NCI-H345 treated with DMSO at 0.1 percent for 48 hours (cell line): Measurements from ENCODE around the gene ALG6.

Source experiments
- DNase-seq: peaks from one replicate; lab custom pipeline; 2025; ENCODE audit not compliant: unreplicated experiment; lab: John Stamatoyannopoulos, UW

Gene ALG6

DNA sequence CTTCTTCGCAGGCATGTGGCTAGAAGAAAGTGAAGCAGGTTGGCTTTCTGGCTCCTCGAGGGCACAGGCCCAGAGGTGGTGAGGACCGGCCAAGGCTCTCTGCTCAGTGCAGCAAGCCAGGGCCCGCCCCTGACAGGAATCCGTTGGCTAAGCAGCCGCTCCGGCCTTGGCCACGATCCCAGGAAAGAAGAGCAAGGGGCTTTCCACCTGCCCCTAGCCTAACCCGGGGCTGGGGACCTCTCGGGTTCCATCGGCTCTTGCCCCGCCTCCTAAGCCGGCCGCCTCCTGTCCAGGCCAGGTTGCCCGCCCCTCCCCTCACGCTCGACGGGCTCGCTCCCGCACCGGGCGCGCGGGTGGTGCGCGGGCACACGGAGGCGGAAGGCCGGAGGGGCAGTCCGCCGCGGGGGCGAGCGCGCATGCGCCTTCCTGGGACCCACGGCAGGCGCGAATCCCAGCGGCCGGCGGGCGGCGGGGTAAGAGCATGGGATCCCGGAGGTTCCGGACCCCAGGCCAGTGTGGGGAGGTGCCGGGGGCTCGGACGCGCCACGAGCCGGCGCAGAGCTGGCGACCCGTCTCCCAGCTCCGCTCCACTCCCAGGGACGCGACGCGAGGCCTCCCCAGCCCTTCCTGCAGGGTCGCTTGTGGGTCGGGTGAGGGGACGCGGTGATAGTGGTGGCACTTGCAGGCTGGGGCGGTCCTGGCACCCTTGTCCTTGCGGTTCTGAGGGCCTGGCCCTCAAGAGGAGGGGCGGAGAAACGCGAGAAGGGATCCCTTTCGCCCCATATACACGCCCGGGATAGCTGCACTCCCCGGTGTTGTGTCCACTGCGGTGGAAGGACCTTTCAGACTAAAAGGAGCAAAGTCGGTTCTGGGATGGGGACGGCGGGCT, at the start of gene ALG6:
Gene ALG6, plus strand, starts transcription at position 413 of the 889 bp plus-strand sequence. CDS start 3,351 bp downstream, outside the sequence.
- peak; percentile 90 for DNase-seq

DNA sequence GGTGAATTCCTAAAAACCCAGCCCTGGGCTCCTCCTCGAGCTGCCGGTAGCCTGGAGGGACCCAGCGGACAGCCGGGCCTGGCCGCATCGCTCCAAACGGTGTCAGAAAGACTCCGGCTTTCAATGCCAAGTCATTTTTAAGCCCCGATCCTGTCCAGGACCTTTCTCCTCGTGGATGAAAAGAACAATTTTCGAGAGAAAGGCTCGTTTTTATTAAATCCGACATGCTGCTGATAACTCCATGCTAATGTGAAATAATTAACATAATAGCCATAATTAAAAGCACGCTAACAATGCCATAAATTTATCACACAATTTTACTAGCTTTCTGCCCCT, 49.6 kb upstream of the ALG6 start:
- no peak for DNase-seq

- DNase-seq: no peak
Measured at GRCh38 chr1:63318201-63318979, 49.0 kb upstream of the ALG6 start.

GRCh38 chr1:63319046-63320021, 48.1 kb upstream of the ALG6 start:
- no peak for DNase-seq

GRCh38 chr1:63320022-63320721, 47.3 kb upstream of the ALG6 start:
- no peak for DNase-seq

- no peak for DNase-seq
Measured at GRCh38 chr1:63321066-63321784, 46.2 kb upstream of the ALG6 start.

DNA sequence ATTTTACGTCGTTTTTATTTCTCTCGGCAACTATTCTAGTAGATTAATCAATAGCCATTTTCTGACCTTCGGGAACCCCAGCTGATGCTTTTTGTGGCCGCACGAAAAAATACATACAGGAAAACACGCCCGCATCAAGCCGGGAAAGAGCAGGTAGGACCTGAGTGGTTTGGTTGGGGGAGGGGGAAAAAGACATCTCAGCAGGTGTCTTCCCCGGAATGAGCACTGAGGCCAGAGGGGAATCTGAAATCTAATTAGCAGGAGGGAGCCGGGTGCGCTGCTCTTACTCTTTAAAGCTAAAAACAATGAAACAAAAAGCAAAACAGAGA, 45.7 kb upstream of the ALG6 start:
- no peak for DNase-seq

GRCh38 chr1:63322114-63322943, 45.1 kb upstream of the ALG6 start, which contains the start of gene FOXD3:
TSS of gene FOXD3 (plus strand) at chr1:63322567. CDS start at chr1:63323059, 492 bp downstream.
- peak; percentile 58 for DNase-seq

DNA sequence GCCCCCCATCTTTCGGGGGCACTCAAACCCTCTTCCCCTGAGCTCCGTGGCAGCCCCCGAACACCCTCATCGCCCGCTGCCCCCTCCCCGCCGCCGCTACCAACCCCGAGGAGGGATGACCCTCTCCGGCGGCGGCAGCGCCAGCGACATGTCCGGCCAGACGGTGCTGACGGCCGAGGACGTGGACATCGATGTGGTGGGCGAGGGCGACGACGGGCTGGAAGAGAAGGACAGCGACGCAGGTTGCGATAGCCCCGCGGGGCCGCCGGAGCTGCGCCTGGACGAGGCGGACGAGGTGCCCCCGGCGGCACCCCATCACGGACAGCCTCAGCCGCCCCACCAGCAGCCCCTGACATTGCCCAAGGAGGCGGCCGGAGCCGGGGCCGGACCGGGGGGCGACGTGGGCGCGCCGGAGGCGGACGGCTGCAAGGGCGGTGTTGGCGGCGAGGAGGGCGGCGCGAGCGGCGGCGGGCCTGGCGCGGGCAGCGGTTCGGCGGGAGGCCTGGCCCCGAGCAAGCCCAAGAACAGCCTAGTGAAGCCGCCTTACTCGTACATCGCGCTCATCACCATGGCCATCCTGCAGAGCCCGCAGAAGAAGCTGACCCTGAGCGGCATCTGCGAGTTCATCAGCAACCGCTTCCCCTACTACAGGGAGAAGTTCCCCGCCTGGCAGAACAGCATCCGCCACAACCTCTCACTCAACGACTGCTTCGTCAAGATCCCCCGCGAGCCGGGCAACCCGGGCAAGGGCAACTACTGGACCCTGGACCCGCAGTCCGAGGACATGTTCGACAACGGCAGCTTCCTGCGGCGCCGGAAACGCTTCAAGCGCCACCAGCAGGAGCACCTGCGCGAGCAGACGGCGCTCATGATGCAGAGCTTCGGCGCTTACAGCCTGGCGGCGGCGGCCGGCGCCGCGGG, 44.2 kb upstream of the ALG6 start:
- DNase-seq: peak; percentile 38

DNA sequence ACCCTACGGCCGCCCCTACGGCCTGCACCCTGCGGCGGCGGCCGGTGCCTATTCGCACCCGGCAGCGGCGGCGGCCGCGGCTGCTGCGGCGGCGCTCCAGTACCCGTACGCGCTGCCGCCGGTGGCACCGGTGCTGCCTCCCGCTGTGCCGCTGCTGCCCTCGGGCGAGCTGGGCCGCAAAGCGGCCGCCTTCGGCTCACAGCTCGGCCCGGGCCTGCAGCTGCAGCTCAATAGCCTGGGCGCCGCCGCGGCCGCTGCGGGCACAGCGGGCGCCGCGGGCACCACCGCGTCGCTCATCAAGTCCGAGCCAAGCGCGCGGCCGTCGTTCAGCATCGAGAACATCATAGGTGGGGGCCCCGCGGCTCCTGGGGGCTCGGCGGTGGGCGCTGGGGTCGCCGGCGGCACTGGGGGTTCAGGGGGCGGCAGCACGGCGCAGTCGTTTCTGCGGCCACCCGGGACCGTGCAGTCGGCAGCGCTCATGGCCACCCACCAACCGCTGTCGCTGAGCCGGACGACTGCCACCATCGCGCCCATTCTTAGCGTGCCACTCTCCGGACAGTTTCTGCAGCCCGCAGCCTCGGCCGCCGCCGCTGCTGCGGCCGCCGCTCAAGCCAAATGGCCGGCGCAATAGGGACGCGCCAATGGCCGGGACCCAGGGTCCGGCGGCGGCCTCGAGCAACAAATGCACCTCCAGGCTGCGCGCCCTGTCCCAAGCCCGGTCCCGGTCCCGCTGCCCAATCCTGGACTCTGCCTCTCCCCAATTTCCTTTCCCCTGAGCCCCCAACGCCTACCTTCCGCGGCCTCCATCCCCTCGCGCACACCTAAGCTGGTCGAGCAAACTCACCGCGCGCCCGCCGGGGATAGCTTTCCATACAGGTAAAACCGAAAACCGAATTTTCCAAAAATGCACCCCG, 43.3 kb upstream of the ALG6 start:
- no peak for DNase-seq

- no peak for DNase-seq
Measured at GRCh38 chr1:63324779-63325119, 42.7 kb upstream of the ALG6 start.

GRCh38 chr1:63325279-63325985, 42.0 kb upstream of the ALG6 start:
- no peak for DNase-seq

GRCh38 chr1:63326106-63326472, 41.3 kb upstream of the ALG6 start:
- DNase-seq: no peak

DNA sequence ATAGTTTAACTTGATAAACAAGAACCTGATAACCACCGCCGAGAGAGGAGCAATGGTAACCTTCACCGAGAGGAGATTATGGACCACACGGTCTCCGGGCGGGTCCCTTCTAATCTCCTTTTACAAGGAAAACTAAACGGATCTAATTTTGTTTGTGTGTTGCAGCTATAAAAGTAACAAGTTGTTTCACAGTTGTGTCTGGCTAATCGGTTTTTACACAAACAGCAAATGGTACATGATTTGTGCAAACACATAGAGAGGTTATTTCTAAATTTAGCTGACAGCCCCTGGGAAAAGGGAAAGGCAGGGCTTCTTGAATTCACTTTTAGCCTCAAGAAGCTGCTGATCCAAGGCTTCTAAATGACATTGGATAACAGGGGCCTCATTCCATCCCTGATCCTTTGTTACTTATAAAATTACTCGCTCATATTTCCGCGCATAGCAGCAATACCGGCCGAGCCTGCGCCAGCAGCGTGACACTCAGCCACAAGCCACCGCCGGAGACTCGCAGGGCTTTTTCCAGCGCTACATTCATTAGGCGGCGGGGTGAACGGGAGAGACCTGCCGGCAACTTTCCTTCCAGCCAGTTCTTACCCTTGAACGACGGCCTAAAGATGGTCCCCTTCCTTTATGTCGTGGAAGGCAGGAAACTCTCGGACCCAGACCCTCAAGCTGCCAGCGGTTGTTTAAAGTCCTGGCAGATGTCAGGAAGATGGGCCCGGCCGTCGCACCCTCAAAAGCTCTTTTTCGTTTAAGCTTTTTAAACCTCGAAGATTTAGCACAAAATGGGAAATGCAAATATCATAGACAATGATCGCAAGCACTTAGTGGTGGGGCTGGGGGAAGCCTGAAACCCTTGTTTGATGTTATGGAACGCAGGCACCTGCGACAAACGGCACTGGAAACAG, 40.7 kb upstream of the ALG6 start:
- DNase-seq: no peak

- no peak for DNase-seq
Measured at GRCh38 chr1:63327417-63328054, 39.9 kb upstream of the ALG6 start.
